T47D (cell line): ENCODE results near the gene TPRG1.

Experiments used
- DNase-seq, 2 experiments: peaks; one replicate each; pipeline versions ENCODE4 v3.0.0 to v3.0.0-alpha.2; 2011 to 2012; ENCODE audit warnings: low read depth in 1 of 2, low spot score in 1 of 2
- JUND ChIP-seq: IDR thresholded peaks from 2 replicates; pipeline ENCODE4 v1.6.1; 2012; ENCODE audit warnings: low read depth
- in situ Hi-C: cut with HindIII; loops from 2 replicates; pipeline ENCODE4 v1.10.0; 2016; ENCODE audit warnings: low sequenced_read_pairs, low pct_unique_long_range_greater_than_20kb

Gene TPRG1

DNA sequence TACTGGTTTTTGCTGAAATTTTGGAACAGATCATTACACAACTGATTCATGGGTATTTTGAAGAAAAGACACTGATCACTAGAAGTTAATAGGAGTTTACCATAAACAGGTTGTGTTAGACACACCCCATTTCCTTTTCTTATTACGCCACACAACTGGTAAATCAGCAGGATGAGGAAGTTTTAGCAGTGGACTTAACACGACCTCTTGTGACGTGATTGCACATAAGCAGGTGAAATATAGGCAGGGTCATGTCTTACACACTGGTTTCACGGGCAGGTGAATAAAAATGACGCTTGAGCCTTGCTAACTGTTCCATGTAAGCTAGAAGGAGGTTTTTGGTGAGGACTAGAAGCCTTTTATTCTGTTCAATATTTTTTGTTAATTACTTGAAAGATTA is 27.1 kb upstream of the TPRG1 start:
- in situ Hi-C loops, result loop anchor here (10.0 kb wide), 1 partner anchor 190 kb away; no protein-coding TSS in a partner anchor
- TF ChIP-seq JUND, result no peak
- peak; percentile 42 to 93 for DNase-seq

DNA sequence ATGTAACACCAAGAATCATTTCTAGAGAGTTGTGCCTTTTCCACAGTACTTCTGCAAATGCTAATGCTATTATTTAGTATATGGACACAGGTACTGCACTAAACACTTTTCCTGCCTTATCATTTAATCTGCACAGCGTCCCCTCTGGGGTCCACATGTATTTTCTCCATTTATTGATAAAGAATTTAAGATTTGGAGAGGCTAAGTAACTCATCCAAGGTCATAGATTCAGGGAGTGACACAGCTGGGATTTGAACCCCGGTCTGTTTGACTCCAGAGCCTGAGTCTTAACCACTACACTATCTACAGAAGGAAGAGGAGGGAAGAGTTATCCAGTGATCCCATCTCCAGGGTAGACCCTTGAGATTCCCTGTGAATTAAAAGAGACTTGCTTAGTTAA is 24.9 kb upstream of the TPRG1 start:
- in situ Hi-C loops, result loop anchor here (10.0 kb wide), 1 partner anchor 192 kb away; no protein-coding TSS in a partner anchor
- DNase-seq, result no peak
- no peak for TF ChIP-seq JUND

DNA sequence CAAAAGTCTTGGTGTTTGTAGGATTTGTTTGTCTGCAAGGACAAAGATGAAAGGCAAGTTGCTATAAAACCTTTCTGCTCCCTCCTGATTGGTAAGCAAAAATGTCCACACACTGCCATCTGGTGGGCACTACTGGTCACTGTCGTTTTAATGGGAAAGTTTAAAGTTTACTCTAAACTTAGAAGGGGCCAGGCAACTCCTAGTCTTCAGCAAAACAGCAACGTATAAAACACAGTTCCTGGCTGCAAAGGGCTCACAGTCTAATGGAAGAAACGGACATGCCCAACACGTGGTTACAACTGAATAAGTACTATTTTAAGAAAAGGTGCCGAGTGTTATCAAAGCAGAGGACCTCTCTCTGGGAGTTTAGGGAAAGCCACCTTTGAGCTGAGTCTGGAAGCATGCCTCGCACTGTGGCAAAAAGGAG is 23.7 kb upstream of the TPRG1 start:
- peak; percentile 39 to 83 for DNase-seq
- no peak for TF ChIP-seq JUND
- in situ Hi-C loops, result loop anchor here (10.0 kb wide), 1 partner anchor 193 kb away; no protein-coding TSS in a partner anchor

GRCh38 chr3:189149203-189149602 is 22.6 kb upstream of the TPRG1 start:
- TF ChIP-seq JUND, result no peak
- in situ Hi-C loops, result loop anchor here (10.0 kb wide), 1 partner anchor 194 kb away; no protein-coding TSS in a partner anchor
- DNase-seq, result no peak

DNA sequence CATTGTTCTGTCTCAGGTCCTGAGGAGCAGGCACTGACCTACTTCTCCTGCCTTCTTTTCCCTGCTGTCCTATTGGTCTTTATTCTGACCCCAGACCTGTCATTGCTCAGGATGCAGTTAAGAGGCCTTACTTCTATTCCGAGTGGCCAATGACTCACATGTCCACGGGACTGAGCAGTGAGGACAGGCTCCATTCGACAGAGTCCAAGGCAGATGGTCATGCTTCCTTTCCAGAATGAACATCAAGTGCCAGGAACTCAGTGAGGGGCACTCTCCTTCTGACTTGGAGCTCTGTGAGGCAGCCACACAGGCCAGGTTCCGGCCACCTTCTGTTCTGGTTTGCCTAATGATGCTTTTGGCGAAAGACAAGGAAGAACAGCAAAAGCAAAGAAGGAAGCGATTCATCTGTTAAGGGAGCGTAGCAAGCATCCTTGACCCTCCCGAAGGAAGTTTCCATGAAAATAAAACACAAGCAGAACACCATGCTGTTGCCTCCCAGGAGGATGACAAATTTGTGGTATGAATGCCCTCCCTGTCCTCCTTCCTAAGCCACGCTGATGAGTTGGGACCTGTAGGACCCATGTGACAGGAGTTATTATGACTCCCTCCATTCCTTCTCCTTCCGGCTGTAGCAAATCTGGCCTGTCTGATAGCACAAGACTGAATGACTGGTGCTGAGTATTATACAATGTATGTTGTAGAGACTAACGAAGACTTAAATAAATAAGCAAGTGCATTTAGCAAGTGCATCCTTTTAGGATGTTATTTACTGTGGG is 14.4 kb upstream of the TPRG1 start:
- in situ Hi-C loops, result no loop called here
- no peak for TF ChIP-seq JUND
- no peak for DNase-seq

GRCh38 chr3:189158034-189158433 is 13.7 kb upstream of the TPRG1 start:
- in situ Hi-C loops, result no loop called here
- DNase-seq, result no peak

DNA sequence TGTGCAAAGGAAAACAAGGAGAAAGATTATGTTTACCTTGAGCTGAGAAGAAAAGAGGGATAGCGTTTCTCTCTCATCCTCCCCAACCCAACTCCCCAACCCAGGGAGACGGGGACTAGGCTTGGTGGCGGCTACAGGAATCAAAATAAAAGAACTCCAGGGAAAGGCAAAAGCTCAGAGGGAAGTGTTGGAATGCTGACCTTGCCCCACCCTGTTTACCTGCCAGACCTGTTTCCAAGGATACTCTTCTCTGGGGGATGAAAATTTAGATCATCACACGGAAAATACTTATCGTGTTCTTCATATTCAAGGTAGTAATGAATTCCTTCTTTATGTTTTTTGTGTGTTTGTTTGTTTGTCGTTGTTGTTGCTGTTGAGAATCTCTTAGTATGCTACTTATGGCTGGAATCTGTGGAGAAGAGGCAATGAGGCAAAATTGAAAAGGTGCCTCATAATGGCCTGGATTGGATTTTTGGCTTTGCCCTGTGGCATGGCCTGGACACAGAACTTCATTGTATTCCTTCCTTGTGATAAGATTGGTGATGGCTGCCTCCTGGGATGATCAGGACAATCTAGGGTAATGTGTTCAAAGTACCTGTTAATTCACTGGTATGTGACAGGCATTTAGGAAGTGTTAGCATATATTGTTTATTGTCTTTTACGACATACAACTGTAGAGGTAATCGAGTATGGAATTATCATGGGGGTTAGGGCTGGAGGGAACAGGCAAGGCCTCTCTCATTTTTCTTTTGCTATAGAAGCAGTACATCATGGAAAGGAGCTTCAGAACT is 11.1 kb upstream of the TPRG1 start:
- DNase-seq, result no peak
- in situ Hi-C loops, result no loop called here

More at GRCh38 chr3:189158034-189158433, 13.7 kb upstream of the TPRG1 start:
- TF ChIP-seq JUND, result no peak

DNA sequence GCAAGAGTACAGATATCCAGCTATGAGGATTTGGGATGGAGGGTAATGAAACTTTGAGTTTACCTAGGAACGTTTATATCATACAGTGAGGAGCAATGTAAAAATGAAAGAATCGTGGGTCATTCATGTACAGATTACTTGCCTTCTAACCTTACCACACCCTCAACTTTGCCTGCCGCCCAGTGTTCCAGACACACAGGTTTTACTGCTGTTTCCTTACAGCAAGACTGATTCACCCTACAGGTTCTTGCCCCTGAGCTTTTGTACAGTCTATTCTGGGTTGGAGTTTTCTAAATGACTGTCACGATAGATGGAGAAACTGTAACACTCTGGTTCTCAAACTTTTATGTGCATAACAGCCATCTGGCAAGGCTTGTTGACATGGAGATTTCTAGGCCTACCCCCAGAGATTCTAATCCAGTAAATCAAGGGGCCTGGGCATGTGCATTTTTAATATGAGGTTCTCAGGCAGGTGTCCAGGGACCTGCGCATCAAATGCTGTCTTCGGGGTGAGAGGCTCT is 6.6 kb upstream of the TPRG1 start:
- in situ Hi-C loops, result no loop called here
- no peak for TF ChIP-seq JUND
- no peak for DNase-seq

More for the DNA sequence above, 11.1 kb upstream of the TPRG1 start:
- no peak for TF ChIP-seq JUND

DNA sequence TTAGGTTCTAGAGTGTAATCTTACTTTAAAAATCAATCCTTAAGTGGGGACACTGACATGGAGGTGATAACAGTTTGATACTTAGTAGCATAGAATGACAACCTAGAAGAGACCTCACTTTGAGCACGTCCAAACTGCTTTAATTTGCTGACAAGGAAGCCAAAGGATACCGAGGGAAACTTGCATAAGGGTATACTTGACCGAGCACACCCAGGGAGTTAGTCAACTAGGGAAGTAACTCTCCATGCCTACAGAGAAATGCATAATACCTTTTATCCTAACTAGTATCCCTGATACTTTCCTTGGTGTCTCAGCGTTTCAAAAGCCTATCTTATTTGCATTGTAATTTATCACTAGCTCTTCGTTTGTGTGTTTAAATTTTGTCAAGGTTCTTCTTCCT is 5.5 kb upstream of the TPRG1 start:
- no peak for DNase-seq
- in situ Hi-C loops, result no loop called here

DNA sequence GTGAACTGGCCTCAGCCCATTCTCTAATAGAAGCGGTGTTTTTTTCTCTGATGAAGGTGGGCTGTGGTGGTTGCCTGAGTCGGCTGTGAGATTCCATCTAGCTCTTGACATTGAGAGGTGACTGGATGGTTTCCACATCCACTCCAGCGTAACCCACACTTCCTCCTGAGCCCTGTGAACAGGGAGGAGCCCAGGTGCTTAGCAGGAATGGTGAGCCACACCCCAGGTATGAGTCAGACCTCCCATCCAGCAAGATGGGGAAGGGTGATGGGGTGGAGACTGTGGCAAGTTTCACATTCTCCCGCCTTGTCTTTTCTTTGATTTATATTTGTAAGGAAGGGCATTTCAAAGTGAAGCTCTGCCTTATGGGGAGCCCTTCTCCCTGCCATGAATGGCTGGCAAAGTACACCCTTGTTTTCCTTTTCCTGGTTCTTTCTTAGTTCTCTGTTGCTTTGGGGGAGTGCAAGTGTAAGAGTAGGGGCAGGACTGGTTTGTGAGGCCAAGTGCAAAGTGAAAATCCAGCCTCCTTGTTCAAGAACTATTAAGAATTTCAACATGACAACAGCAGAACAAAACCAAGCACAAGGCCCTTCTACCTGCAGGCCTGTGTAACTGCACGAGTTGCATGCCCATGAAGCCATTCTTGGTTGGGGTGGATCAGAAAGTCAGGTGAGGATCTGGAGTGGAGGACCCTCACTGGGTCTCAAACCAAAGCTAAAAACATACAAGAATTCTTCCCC is 4.6 kb upstream of the TPRG1 start:
- in situ Hi-C loops, result no loop called here
- no peak for DNase-seq
- TF ChIP-seq JUND, result no peak

More for the DNA sequence above, 5.5 kb upstream of the TPRG1 start:
- no peak for TF ChIP-seq JUND

- in situ Hi-C loops, result no loop called here
- no peak for TF ChIP-seq JUND
- DNase-seq, result no peak
These were observed 3.1 kb upstream of the TPRG1 start for GRCh38 chr3:189168711-189169110.

DNA sequence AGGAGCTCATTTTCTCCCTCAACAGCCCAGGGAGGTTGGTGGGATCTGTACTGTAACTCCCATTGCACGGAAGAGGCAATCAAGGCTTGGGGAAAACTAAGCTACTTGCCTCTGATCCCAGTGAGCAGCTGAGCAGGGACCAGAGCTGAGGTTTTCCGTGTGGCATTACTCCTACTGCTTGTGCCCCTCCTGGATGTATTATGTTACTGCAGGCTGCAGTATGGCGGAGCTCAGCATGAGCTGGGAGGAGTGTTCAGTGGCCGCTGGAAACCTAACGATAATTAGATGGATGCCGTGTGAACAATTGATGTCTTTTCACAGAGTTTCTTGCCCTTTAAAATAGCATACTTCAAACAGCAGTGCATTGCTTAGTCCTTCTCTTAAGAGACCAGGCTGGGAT is 2.0 kb upstream of the TPRG1 start:
- no peak for DNase-seq
- in situ Hi-C loops, result no loop called here
- no peak for TF ChIP-seq JUND
